HG02885 (cell line): Measurements from ENCODE around the gene TMEM87B.
A peak's percentile ranks its signal among the peaks of the same experiment; 100 is the strongest.
"Not testable (repeated sequence)": the region's sequence is repeated elsewhere in the genome, so short reads cannot be mapped to it uniquely, and the experiment has no call there.

Source experiments
- ATAC-seq: cut with Tn5 transposase; IDR thresholded peaks from one replicate; pipeline ENCODE4 v1.9.1; 2021; ENCODE audit warnings: mild to moderate bottlenecking; ENCODE audit not compliant: unreplicated experiment, poor library complexity

TMEM87B gene

GRCh38 chr2:112062894-112063293 lies 7.8 kb downstream of the TMEM87B start:
- ATAC-seq: no peak

GRCh38 chr2:112065486-112065885 lies 10.4 kb downstream of the TMEM87B start:
- ATAC-seq: no peak

GRCh38 chr2:112065966-112066365 lies 10.9 kb downstream of the TMEM87B start:
- ATAC-seq: peak; percentile 64

- ATAC-seq: not testable (repeated sequence)
Observed at GRCh38 chr2:112069794-112070193, 14.7 kb downstream of the TMEM87B start.

- ATAC-seq: no peak
Observed at GRCh38 chr2:112073875-112074274, 18.8 kb downstream of the TMEM87B start.

GRCh38 chr2:112074506-112074905 lies 19.4 kb downstream of the TMEM87B start:
- no peak for ATAC-seq

GRCh38 chr2:112075490-112076260 lies 20.6 kb downstream of the TMEM87B start:
- no peak for ATAC-seq

GRCh38 chr2:112077814-112078213 lies 22.7 kb downstream of the TMEM87B start:
- no peak for ATAC-seq

- ATAC-seq: no peak
Observed at GRCh38 chr2:112081262-112081661, 26.2 kb downstream of the TMEM87B start.

GRCh38 chr2:112084689-112085374 lies 29.8 kb downstream of the TMEM87B start:
- ATAC-seq: no peak

GRCh38 chr2:112085375-112085730 lies 30.3 kb downstream of the TMEM87B start:
- no peak for ATAC-seq

GRCh38 chr2:112085916-112086669 lies 31.0 kb downstream of the TMEM87B start:
- no peak for ATAC-seq

- ATAC-seq: no peak
Observed at GRCh38 chr2:112087346-112088020, 32.4 kb downstream of the TMEM87B start.

- ATAC-seq: no peak
Observed at GRCh38 chr2:112089375-112089774, 34.3 kb downstream of the TMEM87B start.

GRCh38 chr2:112092286-112093041 lies 37.4 kb downstream of the TMEM87B start:
- ATAC-seq: no peak

- no peak for ATAC-seq
Observed at GRCh38 chr2:112093216-112093615, 38.1 kb downstream of the TMEM87B start.

GRCh38 chr2:112095681-112096080 lies 40.6 kb downstream of the TMEM87B start:
- ATAC-seq: no peak

GRCh38 chr2:112096098-112096497 lies 41.0 kb downstream of the TMEM87B start:
- no peak for ATAC-seq

GRCh38 chr2:112108178-112108832 lies 53.2 kb downstream of the TMEM87B start:
- ATAC-seq: no peak
